ENCODE results near the gene RAB11B. TPM values are rescaled to one million over a fixed set of nuclear protein-coding genes. Genes with fewer than 3 reads are reported as not detected.
"Not testable (repeated sequence)": the region's sequence is repeated elsewhere in the genome, so short reads cannot be mapped to it uniquely, and the experiment has no call there.

The RAB11B gene
- total RNA-seq, 1 donor from 2014 or later = 58.2 TPM

DNA sequence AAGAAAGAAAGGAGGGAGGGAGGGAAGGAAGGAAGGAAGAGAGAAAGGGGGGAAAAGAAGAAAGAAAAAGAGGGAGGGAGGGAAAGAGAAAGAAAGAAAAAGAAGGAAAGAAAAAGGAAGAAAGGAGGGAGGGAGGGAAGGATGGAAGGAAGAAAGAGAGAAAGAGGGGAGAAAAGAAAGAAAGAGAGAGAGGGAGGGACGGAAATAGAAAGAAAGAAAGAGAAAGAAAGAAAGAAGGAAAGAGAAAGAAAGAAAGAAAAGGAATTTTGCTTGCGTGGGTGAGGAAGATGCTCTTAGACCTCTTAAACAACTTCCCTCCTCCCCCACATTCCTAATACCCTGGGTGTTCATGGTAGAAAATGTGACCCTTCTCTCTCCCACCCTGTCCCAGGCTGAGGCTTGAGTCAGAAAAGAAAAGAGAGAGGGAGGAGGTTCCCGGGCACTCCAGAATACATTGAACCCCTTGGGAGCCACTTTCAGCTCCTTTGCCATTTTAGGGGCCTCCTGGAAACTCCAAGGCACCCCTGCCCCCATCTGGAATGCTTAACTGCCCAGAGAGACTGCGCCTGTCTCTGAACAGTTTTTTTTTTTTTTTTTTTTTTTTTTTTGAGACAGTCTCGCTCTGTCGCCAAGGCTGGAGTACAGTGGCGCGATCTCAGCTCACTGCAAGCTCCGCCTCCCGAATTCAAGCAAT, 37.9 kb upstream of the RAB11B start:
- TF ChIP-seq, protein P1, sequence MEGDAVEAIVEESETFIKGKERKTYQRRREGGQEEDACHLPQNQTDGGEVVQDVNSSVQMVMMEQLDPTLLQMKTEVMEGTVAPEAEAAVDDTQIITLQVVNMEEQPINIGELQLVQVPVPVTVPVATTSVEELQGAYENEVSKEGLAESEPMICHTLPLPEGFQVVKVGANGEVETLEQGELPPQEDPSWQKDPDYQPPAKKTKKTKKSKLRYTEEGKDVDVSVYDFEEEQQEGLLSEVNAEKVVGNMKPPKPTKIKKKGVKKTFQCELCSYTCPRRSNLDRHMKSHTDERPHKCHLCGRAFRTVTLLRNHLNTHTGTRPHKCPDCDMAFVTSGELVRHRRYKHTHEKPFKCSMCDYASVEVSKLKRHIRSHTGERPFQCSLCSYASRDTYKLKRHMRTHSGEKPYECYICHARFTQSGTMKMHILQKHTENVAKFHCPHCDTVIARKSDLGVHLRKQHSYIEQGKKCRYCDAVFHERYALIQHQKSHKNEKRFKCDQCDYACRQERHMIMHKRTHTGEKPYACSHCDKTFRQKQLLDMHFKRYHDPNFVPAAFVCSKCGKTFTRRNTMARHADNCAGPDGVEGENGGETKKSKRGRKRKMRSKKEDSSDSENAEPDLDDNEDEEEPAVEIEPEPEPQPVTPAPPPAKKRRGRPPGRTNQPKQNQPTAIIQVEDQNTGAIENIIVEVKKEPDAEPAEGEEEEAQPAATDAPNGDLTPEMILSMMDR (IDR thresholded peaks at IDR 0.05; ENCODE audit: insufficient read depth, low read length, poor library complexity, severe bottlenecking) = no peak
- no peak overlapping the region for H3K4me3 ChIP-seq (ENCODE audit: low read depth, low read length)

DNA sequence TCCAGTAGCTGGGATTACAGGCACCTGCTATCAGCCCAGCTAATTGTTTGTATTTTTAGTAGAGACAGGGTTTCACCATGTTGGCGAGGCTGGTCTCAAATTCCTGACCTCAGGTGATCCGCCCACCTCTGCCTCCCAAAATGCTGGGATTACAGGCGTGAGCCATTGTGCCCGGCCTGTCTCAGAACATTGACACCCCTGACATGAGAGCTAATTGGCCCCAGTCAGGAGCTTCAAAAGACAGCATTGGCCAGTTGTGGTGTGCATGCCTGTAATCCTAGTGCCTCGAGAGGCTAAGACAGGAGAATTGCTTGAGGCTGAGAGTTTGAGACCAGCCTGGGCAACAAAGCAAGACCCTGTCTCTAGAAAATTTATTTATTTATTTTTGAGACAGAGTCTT, 37.3 kb upstream of the RAB11B start:
- H3K36me3 ChIP-seq (ENCODE audit: control insufficient read depth, insufficient read depth, low read length); H3K27me3 ChIP-seq (ENCODE audit: control insufficient read depth, insufficient read depth, low read length); DNase-seq (ENCODE audit: low read depth); H3K4me3 ChIP-seq (ENCODE audit: low read depth, low read length): not testable (repeated sequence)

More for the DNA sequence above, 37.9 kb upstream of the RAB11B start:
- Histone ChIP-seq H3K27me3 (ENCODE audit: control insufficient read depth, insufficient read depth, low read length) (no peaks in the 10 kb centered on the region), H3K36me3 (ENCODE audit: control insufficient read depth, insufficient read depth, low read length) (no peaks in the 10 kb centered on the region)
- no peak for DNase-seq (ENCODE audit: low read depth)

DNA sequence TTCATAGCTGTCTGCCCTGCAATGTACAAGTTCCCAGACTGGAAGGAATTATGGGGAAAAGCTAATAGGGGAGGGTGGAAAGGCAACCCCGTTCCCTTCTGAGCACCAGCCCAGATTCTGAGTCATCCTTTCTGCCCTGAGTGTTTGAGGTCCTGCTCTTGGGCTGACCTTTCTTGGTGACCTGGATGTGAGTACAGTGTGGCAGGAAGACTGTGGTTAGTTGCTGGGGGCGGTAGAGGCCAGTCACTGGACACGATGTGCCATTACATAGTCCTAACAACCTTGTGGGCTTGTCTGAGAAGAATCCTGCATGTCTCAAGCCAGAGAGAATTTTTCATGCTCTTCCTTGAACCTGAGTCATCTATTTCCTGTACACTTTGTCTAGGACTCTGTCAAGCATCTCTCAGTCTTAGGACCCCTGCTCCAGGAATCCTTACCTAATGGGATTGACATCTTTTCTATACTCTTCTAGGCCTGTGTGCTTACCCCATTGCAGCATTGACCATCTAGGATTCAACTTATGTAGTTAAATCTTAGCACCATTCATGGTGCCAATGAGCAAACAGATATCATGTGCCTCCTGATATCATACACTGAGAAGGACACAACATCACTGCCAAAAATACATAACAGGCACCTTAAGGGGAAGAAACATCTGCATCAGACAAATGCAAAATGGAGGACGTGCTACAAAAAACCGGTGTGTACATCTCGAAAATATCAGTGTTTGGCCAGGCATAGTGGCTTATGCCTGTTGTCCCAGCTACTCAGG, 34.3 kb upstream of the RAB11B start:
- TF ChIP-seq, protein P1 (IDR thresholded peaks at IDR 0.05; ENCODE audit: insufficient read depth, low read length, poor library complexity, severe bottlenecking) = peak; percentile 7
- Histone ChIP-seq H3K36me3 (ENCODE audit: control insufficient read depth, insufficient read depth, low read length) (no peaks in the 10 kb centered on the region), H3K27me3 (ENCODE audit: control insufficient read depth, insufficient read depth, low read length) (no peaks in the 10 kb centered on the region), H3K4me3 (ENCODE audit: low read depth, low read length) (no peak overlapping the region)
- peak; percentile 96 for DNase-seq (ENCODE audit: low read depth)

DNA sequence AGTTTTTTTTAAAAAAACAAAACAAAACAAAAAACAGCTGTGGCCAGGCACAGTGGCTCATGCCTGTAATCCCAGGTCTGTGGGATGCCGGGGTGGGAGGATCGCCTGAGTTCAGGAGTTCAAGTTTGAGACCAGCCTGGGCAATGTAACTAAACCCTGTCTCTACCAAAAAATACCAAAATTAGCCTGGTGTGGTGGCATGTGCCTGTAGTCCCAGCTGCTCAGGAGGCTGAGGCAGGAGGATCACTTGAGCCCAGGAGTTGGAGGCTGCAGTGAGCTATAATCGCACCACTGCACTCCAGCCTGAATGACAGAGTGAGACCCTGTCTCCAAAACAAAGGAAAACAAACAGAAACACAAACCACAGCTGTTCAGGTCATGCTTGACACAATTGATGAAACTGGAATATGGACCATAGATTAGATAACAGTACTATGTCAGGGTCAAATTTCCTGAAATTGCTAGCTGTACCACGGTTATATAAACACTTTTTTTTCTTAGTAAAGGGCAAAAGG, 33.1 kb upstream of the RAB11B start:
- DNase-seq (ENCODE audit: low read depth) = no peak
- no peaks in the 10 kb centered on the region for H3K27me3 ChIP-seq (ENCODE audit: control insufficient read depth, insufficient read depth, low read length)
- H3K4me3 ChIP-seq (ENCODE audit: low read depth, low read length) = no peak overlapping the region
- H3K36me3 ChIP-seq (ENCODE audit: control insufficient read depth, insufficient read depth, low read length) = no peaks in the 10 kb centered on the region
- TF ChIP-seq, protein P1 (IDR thresholded peaks at IDR 0.05; ENCODE audit: insufficient read depth, low read length, poor library complexity, severe bottlenecking) = no peak

DNA sequence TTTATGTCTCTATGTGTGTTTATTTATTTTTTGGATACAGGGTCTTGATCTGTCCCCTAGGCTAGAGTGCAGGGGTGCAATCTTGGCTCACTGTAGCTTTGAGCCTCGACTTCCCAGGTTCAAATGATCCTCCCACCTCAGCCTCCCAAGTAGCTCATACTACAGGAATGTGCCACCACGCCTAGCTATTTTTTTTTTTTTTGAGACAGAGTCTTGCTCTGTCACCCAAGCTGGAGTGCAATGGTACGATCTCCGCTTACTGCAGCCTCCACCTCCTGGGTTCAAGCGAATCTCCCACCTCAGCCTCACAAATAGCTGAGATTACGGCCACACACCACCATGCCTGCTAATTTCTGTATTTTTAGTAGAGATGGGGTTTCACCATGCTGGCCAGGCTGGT, 31.2 kb upstream of the RAB11B start:
- no peak overlapping the region for H3K4me3 ChIP-seq (ENCODE audit: low read depth, low read length)
- TF ChIP-seq, protein P1 (IDR thresholded peaks at IDR 0.05; ENCODE audit: insufficient read depth, low read length, poor library complexity, severe bottlenecking) = no peak
- H3K27me3 ChIP-seq (ENCODE audit: control insufficient read depth, insufficient read depth, low read length) = no peaks in the 10 kb centered on the region
- no peaks in the 10 kb centered on the region for H3K36me3 ChIP-seq (ENCODE audit: control insufficient read depth, insufficient read depth, low read length)
- no peak for DNase-seq (ENCODE audit: low read depth)

DNA sequence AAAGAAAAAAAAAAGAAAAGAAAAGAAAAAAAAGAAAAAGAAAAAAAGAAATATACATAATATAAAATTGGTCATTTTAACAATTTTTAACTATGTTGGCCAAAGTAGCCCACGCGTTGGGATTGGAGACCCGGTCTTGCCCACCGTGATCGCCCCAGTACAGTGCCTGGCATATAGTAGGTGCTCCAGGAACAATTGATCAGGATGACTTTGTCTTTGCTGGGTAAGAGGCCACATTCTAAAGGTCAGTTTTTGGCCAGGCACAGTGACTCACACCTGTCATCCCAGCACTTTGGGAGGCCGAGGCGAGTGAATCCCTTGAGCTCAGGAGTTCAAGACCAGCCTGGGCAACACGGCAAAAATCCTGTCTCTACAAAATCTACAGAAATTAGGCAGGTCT, 30.0 kb upstream of the RAB11B start:
- DNase-seq (ENCODE audit: low read depth) = no peak
- no peak overlapping the region for H3K4me3 ChIP-seq (ENCODE audit: low read depth, low read length)
- H3K27me3 ChIP-seq (ENCODE audit: control insufficient read depth, insufficient read depth, low read length) = no peaks in the 10 kb centered on the region
- no peaks in the 10 kb centered on the region for H3K36me3 ChIP-seq (ENCODE audit: control insufficient read depth, insufficient read depth, low read length)
- TF ChIP-seq, protein P1 (IDR thresholded peaks at IDR 0.05; ENCODE audit: insufficient read depth, low read length, poor library complexity, severe bottlenecking) = no peak
